Testis (tissue), 3 donors: ENCODE measurements around the gene MBOAT7. TPM values are rescaled to one million over a fixed set of nuclear protein-coding genes. Genes with fewer than 3 reads are reported as not detected.

Experiments
- DNase-seq: peaks from one replicate; pipeline ENCODE4 v3.0.0-alpha.2; 2019
- H3K27ac ChIP-seq, 2 donors: fragments of 200-600 bp; sonication (generic); one replicate each; pipeline ENCODE4 v1.5.1; 2019
- H3K27me3 ChIP-seq: fragments of 200-600 bp; sonication (generic); one replicate; pipeline ENCODE4 v1.5.1; 2019
- H3K36me3 ChIP-seq: fragments of 200-600 bp; sonication (generic); one replicate; pipeline ENCODE4 v1.5.1; 2017; ENCODE audit warnings: low read depth; ENCODE audit errors: missing control alignments
- H3K4me1 ChIP-seq: fragments of 200-600 bp; sonication (generic); one replicate; pipeline ENCODE4 v1.5.1; 2019
- H3K4me3 ChIP-seq, 2 donors: fragments of 200-600 bp; sonication (generic); one replicate each; pipeline ENCODE4 v1.5.1; 2017 to 2019
- H3K9me3 ChIP-seq: fragments of 200-600 bp; sonication (generic); one replicate; pipeline ENCODE4 v1.5.1; 2017
- CTCF ChIP-seq, 3 experiments: fragments of 450-650 bp in 2 of 3; fragments of 200-600 bp in 1 of 3; sonication (generic) in 1 of 3; IDR thresholded peaks; one replicate each; pipeline ENCODE4 v1.5.1; 2016 to 2019; ENCODE audit warnings: antibody characterized with exemption in 3 of 3, mild to moderate bottlenecking in 2 of 3, moderate library complexity in 1 of 3
- POLR2A ChIP-seq: fragments of 450-650 bp; IDR thresholded peaks from one replicate; pipeline ENCODE4 v1.6.1; 2017; ENCODE audit warnings: antibody characterized with exemption, mild to moderate bottlenecking, moderate library complexity
- WGBS, 2 donors: methylation state at CpG; one replicate each; pipeline ENCODE4 v1.1.5; 2018; 5-methylcytosine and 5-hydroxymethylcytosine counted together
- intact Hi-C: fragments of 100-400 bp; cut with DNase I; formaldehyde crosslinking; loops from one replicate; pipeline ENCODE4 v1.15.1; 2023; ENCODE audit warnings: low total_unique reads
- polyA plus RNA-seq: library from polyadenylated mRNA; stranded (reverse); fragments of 350-450 nt; fragmentation: Illumina TruSeq; extraction: RNeasy Lipid Tissue Mini Kit (QIAGEN cat#74804); gene quantifications from one replicate; pipeline ENCODE4 v1.2.3, GENCODE V29; 2014; ENCODE audit warnings: low read depth, low replicate concordance; ENCODE audit not compliant: insufficient read depth
- total RNA-seq, 2 donors: library from RNA; depleted of rRNA; stranded (reverse); fragments of >200 nt; gene quantifications; one replicate each; pipeline ENCODE4 v1.2.3, GENCODE V29; 2016

Gene MBOAT7
- total and polyA plus RNA-seq, 3 donors from 2014 or later, result 218 to 482 (median 479) TPM

GRCh38 chr19:54169149-54169740, 20.1 kb downstream of the MBOAT7 start:
- Histone ChIP-seq H3K36me3 (no peaks in the 10 kb centered on the region), H3K27me3 (no peaks in the 10 kb centered on the region), H3K4me1 (peaks cover 6% of the 10 kb centered on the region), H3K9me3 (no peaks in the 10 kb centered on the region), H3K27ac (no peak overlapping the region), H3K4me3 (no peak overlapping the region)
- no peak for DNase-seq
- 77 to 78% methylated on average over 17 to 21 of the region's 21 CpGs for WGBS, 2 donors
- intact Hi-C loops, result no loop called here
- no peak for TF ChIP-seq POLR2A
- no peak for TF ChIP-seq CTCF (IDR thresholded peaks at IDR 0.05)

- H3K9me3 ChIP-seq, result no peaks in the 10 kb centered on the region
- no peak for TF ChIP-seq POLR2A
- peak; percentile 67 to 88 (median 87) for TF ChIP-seq CTCF (IDR thresholded peaks at IDR 0.05)
- intact Hi-C loops, result no loop called here
- no peaks in the 10 kb centered on the region for H3K36me3 ChIP-seq
- H3K27me3 ChIP-seq, result no peaks in the 10 kb centered on the region
- peaks cover 6% of the 10 kb centered on the region for H3K4me1 ChIP-seq
- H3K27ac ChIP-seq, result no peak overlapping the region
- 16 to 19% methylated on average over 20 to 25 of the region's 25 CpGs for WGBS, 2 donors
- H3K4me3 ChIP-seq, result no peak overlapping the region
- DNase-seq, result peak; percentile 95
These were observed 21.0 kb downstream of the MBOAT7 start for GRCh38 chr19:54168174-54168917.

- DNase-seq, result no peak
- no peak for TF ChIP-seq CTCF (IDR thresholded peaks at IDR 0.05)
- TF ChIP-seq POLR2A, result no peak
- 56 to 64% methylated on average over 13 to 25 of the region's 25 CpGs for WGBS, 2 donors
- Histone ChIP-seq H3K36me3 (no peaks in the 10 kb centered on the region), H3K27me3 (no peaks in the 10 kb centered on the region), H3K4me3 (no peak overlapping the region), H3K27ac (no peak overlapping the region), H3K4me1 (peaks cover 10% of the 10 kb centered on the region), H3K9me3 (no peaks in the 10 kb centered on the region)
- intact Hi-C loops, result no loop called here
These were observed 24.2 kb downstream of the MBOAT7 start for GRCh38 chr19:54165222-54165621.

- no peak overlapping the region for H3K27ac ChIP-seq
- H3K36me3 ChIP-seq, result no peaks in the 10 kb centered on the region
- WGBS, 2 donors, result 5 to 15% methylated on average over 16 to 37 of the region's 37 CpGs
- peak; percentile 65 for DNase-seq
- H3K9me3 ChIP-seq, result no peaks in the 10 kb centered on the region
- H3K4me1 ChIP-seq, result peaks cover 10% of the 10 kb centered on the region
- no peak for TF ChIP-seq CTCF (IDR thresholded peaks at IDR 0.05)
- no peak for TF ChIP-seq POLR2A
- intact Hi-C loops, result no loop called here
- H3K27me3 ChIP-seq, result no peaks in the 10 kb centered on the region
- H3K4me3 ChIP-seq, result no peak overlapping the region
These were observed 24.9 kb downstream of the MBOAT7 start for GRCh38 chr19:54164369-54165068.
